Measurements from ENCODE around the gene PTPRT.

DNA sequence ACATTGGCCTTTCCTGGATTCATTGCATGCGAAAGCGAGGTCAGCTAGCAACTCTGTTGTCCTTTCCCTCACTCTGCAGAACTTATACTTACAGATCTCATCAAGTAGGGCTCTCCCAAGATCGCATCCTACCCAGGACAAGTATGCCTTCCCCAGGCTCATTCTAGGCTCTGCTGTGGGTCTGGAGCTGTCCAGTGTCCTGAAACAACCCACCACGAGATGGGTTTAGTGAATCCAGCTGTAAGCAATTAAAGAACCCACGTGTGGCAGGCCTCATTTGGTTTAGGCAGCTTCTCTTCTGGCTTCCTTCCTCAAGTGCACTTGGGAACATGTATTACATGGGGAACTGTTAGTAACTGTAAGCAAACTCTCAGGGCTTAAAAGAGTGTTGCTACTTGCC, 1165.1 kb downstream of the PTPRT start:
- TF ChIP-seq, protein P1, sequence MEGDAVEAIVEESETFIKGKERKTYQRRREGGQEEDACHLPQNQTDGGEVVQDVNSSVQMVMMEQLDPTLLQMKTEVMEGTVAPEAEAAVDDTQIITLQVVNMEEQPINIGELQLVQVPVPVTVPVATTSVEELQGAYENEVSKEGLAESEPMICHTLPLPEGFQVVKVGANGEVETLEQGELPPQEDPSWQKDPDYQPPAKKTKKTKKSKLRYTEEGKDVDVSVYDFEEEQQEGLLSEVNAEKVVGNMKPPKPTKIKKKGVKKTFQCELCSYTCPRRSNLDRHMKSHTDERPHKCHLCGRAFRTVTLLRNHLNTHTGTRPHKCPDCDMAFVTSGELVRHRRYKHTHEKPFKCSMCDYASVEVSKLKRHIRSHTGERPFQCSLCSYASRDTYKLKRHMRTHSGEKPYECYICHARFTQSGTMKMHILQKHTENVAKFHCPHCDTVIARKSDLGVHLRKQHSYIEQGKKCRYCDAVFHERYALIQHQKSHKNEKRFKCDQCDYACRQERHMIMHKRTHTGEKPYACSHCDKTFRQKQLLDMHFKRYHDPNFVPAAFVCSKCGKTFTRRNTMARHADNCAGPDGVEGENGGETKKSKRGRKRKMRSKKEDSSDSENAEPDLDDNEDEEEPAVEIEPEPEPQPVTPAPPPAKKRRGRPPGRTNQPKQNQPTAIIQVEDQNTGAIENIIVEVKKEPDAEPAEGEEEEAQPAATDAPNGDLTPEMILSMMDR (IDR thresholded peaks at IDR 0.05): no peak
- no peak for TF ChIP-seq POLR2A (IDR thresholded peaks at IDR 0.05)
- TF ChIP-seq POLR2AphosphoS5 (IDR thresholded peaks at IDR 0.05): no peak
